Skin of body (tissue), 2 donors: ENCODE results near the gene ZNF692. TPM values are rescaled to one million over a fixed set of nuclear protein-coding genes. Genes with fewer than 3 reads are reported as not detected.

Source experiments
- DNase-seq: peaks from one replicate; lab custom pipeline; 2025; lab: John Stamatoyannopoulos, UW
- total RNA-seq: library from RNA; depleted of rRNA; stranded (reverse); fragments of >200 nt; gene quantifications from one replicate; pipeline ENCODE4 v1.2.3, GENCODE V29; 2014

Gene ZNF692
- total RNA-seq, 1 donor from 2014 or later = 16.3 TPM

- DNase-seq = peak; percentile 98
These were observed 32.8 kb downstream of the ZNF692 start, which contains the start of gene SH3BP5L for GRCh38 chr1:248825909-248826760. Gene SH3BP5L, minus strand, starts transcription at chr1:248825915. Its CDS starts 980 bp downstream, at chr1:248824935.

- no peak for DNase-seq
These were observed 33.3 kb downstream of the ZNF692 start for GRCh38 chr1:248825573-248825908.

GRCh38 chr1:248825136-248825535 lies 33.7 kb downstream of the ZNF692 start:
- DNase-seq = no peak

GRCh38 chr1:248824701-248825100 lies 34.2 kb downstream of the ZNF692 start:
- DNase-seq = no peak

GRCh38 chr1:248824301-248824700 lies 34.6 kb downstream of the ZNF692 start:
- DNase-seq = no peak

GRCh38 chr1:248823517-248824001 lies 35.3 kb downstream of the ZNF692 start:
- no peak for DNase-seq

- DNase-seq = no peak
These were observed 36.5 kb downstream of the ZNF692 start for GRCh38 chr1:248822148-248823032.

GRCh38 chr1:248821641-248822040 lies 37.2 kb downstream of the ZNF692 start:
- no peak for DNase-seq

- no peak for DNase-seq
These were observed 37.8 kb downstream of the ZNF692 start for GRCh38 chr1:248821101-248821500.

- no peak for DNase-seq
These were observed 38.8 kb downstream of the ZNF692 start for GRCh38 chr1:248820041-248820585.

GRCh38 chr1:248818505-248819374 lies 40.1 kb downstream of the ZNF692 start:
- DNase-seq = no peak

- no peak for DNase-seq
These were observed 41.8 kb downstream of the ZNF692 start for GRCh38 chr1:248817065-248817464.

GRCh38 chr1:248816042-248816851 lies 42.6 kb downstream of the ZNF692 start:
- no peak for DNase-seq

- DNase-seq = no peak
These were observed 43.4 kb downstream of the ZNF692 start for GRCh38 chr1:248815407-248816034.

GRCh38 chr1:248814351-248814750 lies 44.5 kb downstream of the ZNF692 start:
- DNase-seq = no peak

- no peak for DNase-seq
These were observed 45.3 kb downstream of the ZNF692 start for GRCh38 chr1:248813546-248813945.

GRCh38 chr1:248812736-248813425 lies 46.0 kb downstream of the ZNF692 start:
- DNase-seq = no peak

GRCh38 chr1:248811514-248812490 lies 47.1 kb downstream of the ZNF692 start:
- DNase-seq = no peak
